Measurements from ENCODE around the gene PDE4B.

PDE4B gene

GRCh38 chr1:66350001-66350547, 557.4 kb downstream of the PDE4B start:
- peak; percentile 80 for DNase-seq

GRCh38 chr1:66351478-66351877, 558.8 kb downstream of the PDE4B start:
- no peak for DNase-seq

- peak; percentile 60 for DNase-seq
Observed at GRCh38 chr1:66351913-66352312, 559.2 kb downstream of the PDE4B start.

- no peak for DNase-seq
Observed at GRCh38 chr1:66352792-66353191, 560.1 kb downstream of the PDE4B start.

GRCh38 chr1:66353257-66353656, 560.6 kb downstream of the PDE4B start:
- DNase-seq: no peak

- DNase-seq: no peak
Observed at GRCh38 chr1:66354311-66355201, 561.9 kb downstream of the PDE4B start.

GRCh38 chr1:66355756-66356155, 563.1 kb downstream of the PDE4B start:
- DNase-seq: no peak

- no peak for DNase-seq
Observed at GRCh38 chr1:66356605-66357004, 563.9 kb downstream of the PDE4B start.

GRCh38 chr1:66357021-66357420, 564.3 kb downstream of the PDE4B start:
- no peak for DNase-seq

GRCh38 chr1:66357478-66358197, 564.9 kb downstream of the PDE4B start:
- DNase-seq: no peak

- no peak for DNase-seq
Observed at GRCh38 chr1:66359269-66359668, 566.6 kb downstream of the PDE4B start.

- DNase-seq: no peak
Observed at GRCh38 chr1:66359815-66360214, 567.1 kb downstream of the PDE4B start.

- no peak for DNase-seq
Observed at GRCh38 chr1:66360285-66360724, 567.6 kb downstream of the PDE4B start.

GRCh38 chr1:66364578-66365391, 572.1 kb downstream of the PDE4B start:
- DNase-seq: no peak

- DNase-seq: no peak
Observed at GRCh38 chr1:66365635-66366034, 572.9 kb downstream of the PDE4B start.

- DNase-seq: no peak
Observed at GRCh38 chr1:66366634-66367033, 573.9 kb downstream of the PDE4B start.

- no peak for DNase-seq
Observed at GRCh38 chr1:66367369-66367768, 574.7 kb downstream of the PDE4B start.

- no peak for DNase-seq
Observed at GRCh38 chr1:66368261-66368660, 575.6 kb downstream of the PDE4B start.

- no peak for DNase-seq
Observed at GRCh38 chr1:66370462-66370971, 577.8 kb downstream of the PDE4B start.

GRCh38 chr1:66371233-66372005, 578.7 kb downstream of the PDE4B start:
- DNase-seq: peak; percentile 35

- no peak for DNase-seq
Observed at GRCh38 chr1:66372522-66373101, 579.9 kb downstream of the PDE4B start.
